Activated CD8-positive, alpha-beta memory T cell treated with anti-CD3 and anti-CD28 coated beads, Interleukin-2, amount 50 U/mL, for 24 hours (primary cell): Measurements from ENCODE around the gene EPHX1.
"Not testable (repeated sequence)": the region's sequence is repeated elsewhere in the genome, so short reads cannot be mapped to it uniquely, and the experiment has no call there.

Experiments
- DNase-seq: peaks from one replicate; pipeline ENCODE4 v3.0.0-alpha.2; 2020; ENCODE audit errors: extremely low read depth

EPHX1 gene

DNA sequence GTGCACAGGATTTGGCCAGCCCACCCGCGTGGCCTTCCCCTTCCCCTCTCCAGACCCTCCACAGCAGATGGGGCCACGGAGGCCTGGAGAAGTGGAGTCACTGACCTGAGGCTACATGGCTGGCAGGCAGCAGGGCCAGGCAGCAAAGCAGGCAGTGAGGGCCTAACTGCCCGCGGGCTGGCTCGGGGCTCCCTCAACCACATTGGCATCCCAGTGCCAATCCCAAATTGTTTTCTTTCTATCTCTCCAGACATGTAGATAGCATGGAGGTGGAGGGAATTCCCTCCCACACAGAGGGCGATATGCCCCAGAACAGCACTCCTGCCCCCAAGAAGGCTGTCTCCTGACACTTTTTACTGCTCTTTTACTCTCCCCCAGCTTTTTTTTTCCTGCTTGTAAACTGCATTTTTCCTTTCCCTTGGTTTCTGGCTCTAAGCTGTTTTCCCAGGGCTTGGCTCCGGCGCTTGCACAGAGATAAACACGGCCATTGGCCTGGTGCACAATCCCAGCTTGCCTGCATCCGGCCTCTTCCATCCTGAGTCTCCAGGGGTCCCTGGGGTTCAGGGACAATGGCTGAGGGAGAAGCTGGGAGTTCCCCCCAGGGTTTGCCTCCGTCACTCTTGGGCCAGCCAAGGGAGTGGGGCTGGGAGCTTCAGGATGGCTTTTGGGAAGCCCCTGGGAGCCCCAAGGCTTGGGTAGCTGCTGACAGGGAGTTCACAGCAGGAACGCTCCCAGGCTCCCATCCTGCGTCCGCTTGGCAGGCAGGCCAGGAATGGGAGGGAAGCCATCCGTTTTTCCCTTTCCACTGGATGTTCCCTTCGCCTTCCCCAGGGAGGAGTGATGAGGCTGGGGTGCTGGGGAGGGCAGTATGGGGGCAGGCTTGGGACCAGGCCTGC lies 7.0 kb downstream of the EPHX1 start:
- DNase-seq = no peak

DNA sequence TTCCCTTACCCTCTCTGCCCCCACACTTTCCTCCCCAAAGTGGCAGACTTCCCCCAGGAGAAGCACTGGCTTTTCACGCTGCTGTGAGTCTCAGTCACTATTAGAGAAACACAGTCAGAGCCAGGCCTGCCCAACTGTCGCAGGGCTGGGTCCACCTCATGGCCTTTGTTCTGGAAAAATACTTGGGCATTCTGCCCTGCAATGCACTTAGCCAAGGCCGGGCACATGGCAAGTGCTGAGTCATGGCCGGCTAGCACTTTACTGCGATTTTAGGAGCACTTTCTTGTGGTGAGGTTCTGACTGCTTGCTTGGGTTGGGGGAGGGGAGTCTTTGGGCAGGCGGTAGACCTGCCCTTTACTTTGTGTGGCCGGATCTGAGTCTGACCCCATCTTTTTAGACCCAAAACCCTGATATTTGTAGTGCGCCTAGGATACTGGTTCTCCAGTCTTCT lies 7.7 kb downstream of the EPHX1 start:
- DNase-seq = no peak

GRCh38 chr1:225818229-225818628 lies 8.3 kb downstream of the EPHX1 start:
- DNase-seq = no peak

DNA sequence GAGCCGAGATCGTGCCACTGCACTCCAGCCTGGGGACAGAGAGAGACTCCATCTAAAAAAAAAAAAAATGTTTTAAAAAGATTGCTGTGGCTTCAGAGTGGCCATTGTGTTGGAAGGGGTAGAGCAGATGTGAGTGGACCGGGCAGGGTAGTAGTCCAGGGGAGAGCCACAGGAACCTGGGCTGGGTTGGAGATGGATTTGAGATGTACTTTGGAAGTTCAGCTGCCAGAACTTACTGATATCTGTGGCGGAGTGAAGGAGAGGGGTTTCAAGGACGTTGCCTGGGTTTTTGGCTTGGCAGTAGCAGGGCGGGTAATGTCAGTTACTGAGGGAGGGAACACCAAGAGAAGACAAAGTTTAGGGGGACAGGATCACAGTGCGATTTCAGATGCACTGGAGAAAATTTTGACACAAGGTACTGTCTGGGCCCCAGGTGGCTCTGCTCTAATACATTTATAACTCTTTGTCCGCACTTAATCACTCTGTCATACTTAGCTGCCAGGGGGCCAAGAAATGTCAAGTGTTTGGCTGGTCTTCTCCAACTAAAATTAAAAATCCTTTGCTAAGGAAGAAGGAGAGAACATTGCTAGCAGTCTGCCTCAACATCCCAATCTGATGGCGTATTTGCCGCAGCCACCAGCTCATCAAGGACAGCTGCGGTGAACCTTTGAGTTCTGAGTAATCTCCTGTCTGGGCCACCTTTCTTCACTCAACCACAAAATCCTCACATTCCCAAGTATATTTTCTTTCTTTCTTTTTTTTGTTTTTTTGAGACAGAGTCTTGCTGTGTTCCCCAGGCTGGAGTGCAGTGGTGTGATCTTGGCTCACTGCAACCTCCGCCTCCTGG lies 9.6 kb downstream of the EPHX1 start:
- DNase-seq = no peak

- DNase-seq = no peak
Measured at GRCh38 chr1:225820522-225821120, 10.7 kb downstream of the EPHX1 start.

- DNase-seq = no peak
Measured at GRCh38 chr1:225822655-225823403, 12.9 kb downstream of the EPHX1 start.

DNA sequence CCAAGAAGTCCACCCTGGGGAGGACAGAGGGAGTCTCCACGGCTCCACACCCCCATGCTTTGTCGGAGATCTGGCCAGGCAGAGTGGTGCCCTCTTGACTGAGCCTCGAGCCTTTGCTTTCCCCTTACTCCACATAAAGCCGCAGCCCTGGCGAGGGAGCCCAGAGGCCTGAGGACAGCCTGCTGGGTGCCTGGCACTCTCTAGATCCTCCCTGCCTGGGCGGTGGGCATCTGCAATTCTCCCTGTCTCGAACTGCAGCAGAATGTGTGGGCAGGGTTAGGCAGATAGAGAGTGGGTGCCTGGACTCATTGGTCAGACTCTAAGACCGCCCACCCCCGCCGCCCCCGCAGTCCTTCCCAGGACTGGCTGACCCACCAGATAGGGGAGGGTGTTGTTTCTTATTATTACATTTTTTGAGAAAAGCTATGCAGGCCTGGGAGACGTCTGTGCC lies 13.9 kb downstream of the EPHX1 start:
- no peak for DNase-seq

DNA sequence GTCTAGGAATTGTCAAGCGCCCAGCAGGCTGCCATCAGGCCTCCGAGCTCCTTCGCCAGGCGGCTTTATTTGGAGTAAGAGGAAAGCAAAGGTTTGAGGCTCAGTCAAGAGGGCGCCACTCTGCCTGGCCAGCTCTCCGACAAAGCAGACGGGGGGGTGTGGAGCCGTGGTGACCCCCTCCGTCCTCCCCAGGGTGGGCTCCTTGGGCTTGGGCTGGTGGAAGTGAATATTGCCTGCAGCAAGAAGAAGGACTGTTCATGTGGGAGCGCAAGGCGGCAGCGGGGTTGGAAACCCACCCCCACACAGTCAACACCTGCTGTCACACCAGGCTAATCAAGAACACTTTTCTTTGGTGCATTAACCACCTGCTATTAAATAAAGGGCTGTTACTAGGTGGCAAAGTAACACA lies 14.6 kb downstream of the EPHX1 start:
- no peak for DNase-seq

DNA sequence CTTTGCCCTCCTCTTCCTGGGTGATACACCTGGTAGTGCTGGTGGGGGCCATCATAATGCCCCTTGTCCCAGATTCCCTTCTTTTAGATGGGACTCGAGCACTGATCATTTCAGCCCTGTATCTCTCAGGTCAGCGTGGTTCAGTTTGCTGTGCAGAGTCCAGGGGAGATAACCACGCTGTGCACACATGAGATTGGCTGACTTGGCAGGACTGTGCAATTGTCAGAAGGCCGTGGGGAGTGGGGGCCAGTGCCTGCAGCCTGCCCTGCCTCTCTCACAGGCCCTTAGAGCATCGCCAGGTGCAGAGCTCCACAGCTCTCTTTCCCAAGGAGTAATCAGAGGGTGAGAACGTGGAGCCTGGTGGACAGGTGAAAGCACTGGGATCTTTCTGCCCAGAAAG lies 15.2 kb downstream of the EPHX1 start:
- no peak for DNase-seq

DNA sequence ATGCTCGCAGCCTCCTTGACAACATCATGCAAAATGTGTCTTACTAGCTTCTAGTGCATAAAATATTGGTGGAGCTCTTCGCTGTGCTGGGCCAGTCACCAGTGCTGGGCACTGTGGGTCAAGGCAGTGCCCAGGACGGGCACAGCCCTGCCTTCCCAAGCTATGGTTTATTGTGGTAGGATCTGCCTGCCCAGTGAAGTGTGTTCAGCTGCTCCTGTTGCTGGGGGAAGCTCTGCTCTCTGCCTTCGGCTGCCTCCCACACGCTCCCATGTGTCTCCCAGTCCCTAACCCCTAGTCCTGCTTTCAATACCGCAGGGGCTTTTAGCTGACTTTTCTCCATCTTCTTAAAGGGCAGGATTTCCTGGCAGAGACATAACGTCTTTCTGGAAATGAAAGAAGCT lies 15.7 kb downstream of the EPHX1 start:
- no peak for DNase-seq

GRCh38 chr1:225827076-225827475 lies 17.2 kb downstream of the EPHX1 start:
- no peak for DNase-seq

- no peak for DNase-seq
Measured at GRCh38 chr1:225828706-225829345, 18.9 kb downstream of the EPHX1 start.

DNA sequence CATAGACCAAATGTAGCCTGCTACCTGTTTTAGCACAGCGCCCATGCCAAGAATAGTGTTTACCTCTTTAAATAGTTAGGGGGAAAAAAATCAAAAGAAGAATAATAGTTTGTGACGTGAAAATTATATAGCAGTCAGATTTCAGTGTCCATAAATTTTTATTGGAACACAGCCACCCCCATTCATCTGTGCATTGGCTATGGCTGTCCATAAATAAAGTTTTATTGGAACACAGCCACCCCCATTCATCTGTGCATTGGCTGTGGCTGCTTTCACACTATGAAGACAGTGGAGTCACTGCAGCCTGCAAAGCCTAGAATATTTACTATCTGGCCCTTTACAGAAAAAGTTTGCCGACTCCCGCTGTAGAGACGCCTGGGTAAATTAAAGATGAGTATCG lies 20.9 kb downstream of the EPHX1 start:
- no peak for DNase-seq

- no peak for DNase-seq
Measured at GRCh38 chr1:225834417-225835329, 24.7 kb downstream of the EPHX1 start.

GRCh38 chr1:225835856-225836255 lies 25.9 kb downstream of the EPHX1 start:
- no peak for DNase-seq

DNA sequence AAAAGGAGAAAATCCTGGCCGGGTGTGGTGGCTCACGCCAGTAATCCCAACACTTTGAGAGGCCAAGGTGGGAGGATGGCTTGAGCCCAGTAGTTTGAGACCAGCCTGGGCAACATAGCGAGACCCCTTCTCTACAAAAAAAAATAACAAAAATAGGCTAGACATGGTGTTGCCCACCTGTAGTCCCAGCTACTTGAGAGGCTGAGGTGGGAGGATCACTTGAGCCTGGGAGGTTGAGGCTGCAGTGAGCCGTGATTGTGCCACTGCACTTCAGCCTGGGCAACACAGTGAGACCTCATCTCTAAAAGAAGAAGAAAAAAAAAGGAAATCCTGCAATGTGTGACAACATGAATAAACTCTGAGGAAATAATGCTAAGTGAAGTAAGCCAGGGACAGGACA lies 26.4 kb downstream of the EPHX1 start:
- DNase-seq = not testable (repeated sequence)

GRCh38 chr1:225838793-225839192 lies 28.9 kb downstream of the EPHX1 start:
- no peak for DNase-seq

DNA sequence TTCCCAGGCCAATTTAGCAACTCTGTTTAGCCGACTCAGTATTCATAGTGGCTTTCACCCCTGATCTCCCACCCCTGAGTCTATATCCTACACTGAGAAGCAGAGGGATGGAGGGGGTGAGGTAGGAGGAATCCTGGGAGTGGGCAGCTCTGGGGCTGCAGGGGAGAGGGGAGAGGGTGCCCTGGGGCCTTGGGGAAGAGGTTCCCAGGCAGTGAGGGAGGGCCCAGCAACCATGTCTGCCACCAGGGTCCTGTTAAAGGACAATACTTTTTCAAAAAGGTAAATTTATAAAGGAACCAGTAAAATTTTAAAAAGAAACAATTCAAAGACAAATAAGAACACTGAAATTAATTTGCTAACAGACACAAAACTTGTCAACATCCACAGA lies 30.3 kb downstream of the EPHX1 start:
- DNase-seq = no peak

GRCh38 chr1:225840713-225841112 lies 30.8 kb downstream of the EPHX1 start:
- DNase-seq = no peak

DNA sequence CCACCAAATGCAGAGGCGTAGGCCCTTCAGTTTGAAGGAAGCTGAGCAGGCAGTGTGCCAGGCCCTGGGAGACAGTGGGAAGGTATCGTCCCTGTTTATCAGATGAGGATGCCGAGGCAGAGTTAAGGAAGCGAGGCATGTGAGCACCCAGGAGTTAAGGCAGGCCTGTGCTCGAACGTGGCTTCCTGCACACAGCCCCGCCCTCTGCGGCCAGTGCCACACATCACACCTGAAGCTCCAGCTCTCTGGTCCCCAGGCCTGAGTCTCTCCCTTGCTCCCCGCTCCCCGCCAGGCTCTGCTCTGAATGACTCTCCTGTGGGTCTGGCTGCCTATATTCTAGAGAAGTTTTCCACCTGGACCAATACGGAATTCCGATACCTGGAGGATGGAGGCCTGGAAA lies 32.1 kb downstream of the EPHX1 start:
- DNase-seq = no peak
